ENCODE data around the gene RTN4RL2. TPM values are rescaled to one million over a fixed set of nuclear protein-coding genes. Genes with fewer than 3 reads are reported as not detected.
"Not testable (repeated sequence)": the region's sequence is repeated elsewhere in the genome, so short reads cannot be mapped to it uniquely, and the experiment has no call there.

The RTN4RL2 gene
- total RNA-seq, 4 donors from 2014 or later: 0.12 to 2.3 (median 0.27) TPM; not detected in 1

DNA sequence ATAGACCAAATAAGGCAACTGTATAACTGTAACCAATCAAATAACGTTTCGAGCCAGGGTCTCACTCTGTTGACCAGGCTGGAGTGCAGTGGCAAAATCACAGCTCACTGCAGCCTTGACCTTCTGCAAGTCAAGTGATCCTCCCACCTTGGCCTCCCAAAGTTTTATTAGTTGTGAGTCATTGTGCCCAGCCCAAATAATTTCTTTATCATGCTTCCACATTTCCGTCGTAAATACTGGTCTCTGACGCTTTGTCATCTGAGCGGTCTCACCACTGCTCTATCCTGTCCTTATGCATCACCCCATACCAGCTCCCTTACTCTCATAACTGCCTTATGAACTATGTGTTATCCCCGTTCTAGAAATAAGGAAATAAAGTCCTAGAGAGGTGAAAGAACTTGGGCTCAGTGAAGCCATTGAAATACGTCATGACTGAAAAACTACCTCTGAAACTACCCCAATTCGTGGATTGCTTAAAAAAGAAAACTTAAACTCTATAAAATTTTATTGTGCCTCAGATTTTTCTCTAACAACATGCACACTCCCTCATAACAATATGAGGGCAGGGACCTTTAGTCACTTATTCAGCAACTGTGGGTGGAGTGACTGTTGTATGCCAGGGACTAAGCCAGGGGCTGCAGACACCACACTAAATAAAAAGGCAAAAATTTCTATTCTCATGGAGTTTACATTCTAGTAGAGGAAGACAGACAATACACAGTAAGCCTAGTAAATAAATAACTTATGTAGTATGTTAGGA is 15.8 kb upstream of the RTN4RL2 start:
- H3K36me3 ChIP-seq: no peaks in the 10 kb centered on the region
- WGBS, 2 donors (ENCODE audit: low coverage in 1 of 2): 75 to 86% methylated on average over 9 of the region's 9 CpGs
- ATAC-seq: no peak
- no peak overlapping the region for H3K4me3 ChIP-seq
- no peak overlapping the region for H3K27ac ChIP-seq
- H3K9me3 ChIP-seq: no peaks in the 10 kb centered on the region
- no peaks in the 10 kb centered on the region for H3K4me1 ChIP-seq
- peaks cover 6% of the 10 kb centered on the region for H3K27me3 ChIP-seq
- TF ChIP-seq, protein P1, sequence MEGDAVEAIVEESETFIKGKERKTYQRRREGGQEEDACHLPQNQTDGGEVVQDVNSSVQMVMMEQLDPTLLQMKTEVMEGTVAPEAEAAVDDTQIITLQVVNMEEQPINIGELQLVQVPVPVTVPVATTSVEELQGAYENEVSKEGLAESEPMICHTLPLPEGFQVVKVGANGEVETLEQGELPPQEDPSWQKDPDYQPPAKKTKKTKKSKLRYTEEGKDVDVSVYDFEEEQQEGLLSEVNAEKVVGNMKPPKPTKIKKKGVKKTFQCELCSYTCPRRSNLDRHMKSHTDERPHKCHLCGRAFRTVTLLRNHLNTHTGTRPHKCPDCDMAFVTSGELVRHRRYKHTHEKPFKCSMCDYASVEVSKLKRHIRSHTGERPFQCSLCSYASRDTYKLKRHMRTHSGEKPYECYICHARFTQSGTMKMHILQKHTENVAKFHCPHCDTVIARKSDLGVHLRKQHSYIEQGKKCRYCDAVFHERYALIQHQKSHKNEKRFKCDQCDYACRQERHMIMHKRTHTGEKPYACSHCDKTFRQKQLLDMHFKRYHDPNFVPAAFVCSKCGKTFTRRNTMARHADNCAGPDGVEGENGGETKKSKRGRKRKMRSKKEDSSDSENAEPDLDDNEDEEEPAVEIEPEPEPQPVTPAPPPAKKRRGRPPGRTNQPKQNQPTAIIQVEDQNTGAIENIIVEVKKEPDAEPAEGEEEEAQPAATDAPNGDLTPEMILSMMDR (IDR thresholded peaks at IDR 0.05): no peak
- TF ChIP-seq EP300 (IDR thresholded peaks at IDR 0.05) (no peak), POLR2A (IDR thresholded peaks at IDR 0.05) (no peak)

DNA sequence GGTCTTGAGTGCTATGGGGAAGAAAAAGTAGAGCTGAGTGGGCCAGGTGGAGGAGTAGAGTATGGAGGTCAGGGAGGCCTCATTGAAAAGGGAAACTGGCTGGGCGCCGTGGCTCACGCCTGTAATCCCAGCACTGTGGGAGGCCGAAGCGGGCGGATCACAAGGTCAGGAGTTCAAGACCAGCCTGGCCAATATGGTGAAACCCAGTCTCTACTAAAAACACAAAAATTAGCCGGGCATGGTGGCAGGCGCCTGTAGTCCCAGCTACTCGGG is 15.3 kb upstream of the RTN4RL2 start:
- not testable (repeated sequence) for H3K9me3 ChIP-seq, H3K36me3 ChIP-seq, H3K27me3 ChIP-seq, H3K4me3 ChIP-seq, ATAC-seq, H3K27ac ChIP-seq, H3K4me1 ChIP-seq
- WGBS, 2 donors (ENCODE audit: low coverage in 1 of 2): 53 to 76% methylated on average over 5 to 6 of the region's 9 CpGs

DNA sequence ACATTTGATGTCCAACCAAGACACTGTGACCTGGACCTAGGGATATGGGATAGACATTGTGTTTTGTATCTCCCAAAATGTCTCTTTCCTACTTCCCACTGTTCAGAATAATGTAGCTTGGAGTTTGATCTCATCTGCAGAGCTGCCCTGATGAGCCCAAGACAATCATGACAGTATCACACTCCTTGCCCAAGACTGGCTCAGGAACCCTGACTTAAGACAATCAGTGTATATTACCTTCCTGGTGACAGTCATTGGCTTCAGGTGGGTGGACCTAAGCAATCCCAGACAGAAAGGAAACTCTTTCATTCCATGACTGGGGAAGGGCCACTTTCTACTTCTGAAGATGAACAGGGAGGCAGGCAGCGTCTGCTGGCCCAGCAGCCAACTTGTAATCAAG is 14.3 kb upstream of the RTN4RL2 start:
- H3K27me3 ChIP-seq: peaks cover 6% of the 10 kb centered on the region
- no peaks in the 10 kb centered on the region for H3K4me1 ChIP-seq
- no peak for ATAC-seq
- no peak for TF ChIP-seq POLR2AphosphoS5 (IDR thresholded peaks at IDR 0.05)
- TF ChIP-seq, protein P1 (IDR thresholded peaks at IDR 0.05): no peak
- no peak for TF ChIP-seq POLR2A (IDR thresholded peaks at IDR 0.05)
- no peak for TF ChIP-seq EP300 (IDR thresholded peaks at IDR 0.05)
- H3K4me3 ChIP-seq: no peak overlapping the region
- no peaks in the 10 kb centered on the region for H3K36me3 ChIP-seq
- no peak overlapping the region for H3K27ac ChIP-seq
- no CpG with 5 or more reads among the region's 1 CpG for WGBS, 2 donors (ENCODE audit: low coverage in 1 of 2)
- H3K9me3 ChIP-seq: no peaks in the 10 kb centered on the region

DNA sequence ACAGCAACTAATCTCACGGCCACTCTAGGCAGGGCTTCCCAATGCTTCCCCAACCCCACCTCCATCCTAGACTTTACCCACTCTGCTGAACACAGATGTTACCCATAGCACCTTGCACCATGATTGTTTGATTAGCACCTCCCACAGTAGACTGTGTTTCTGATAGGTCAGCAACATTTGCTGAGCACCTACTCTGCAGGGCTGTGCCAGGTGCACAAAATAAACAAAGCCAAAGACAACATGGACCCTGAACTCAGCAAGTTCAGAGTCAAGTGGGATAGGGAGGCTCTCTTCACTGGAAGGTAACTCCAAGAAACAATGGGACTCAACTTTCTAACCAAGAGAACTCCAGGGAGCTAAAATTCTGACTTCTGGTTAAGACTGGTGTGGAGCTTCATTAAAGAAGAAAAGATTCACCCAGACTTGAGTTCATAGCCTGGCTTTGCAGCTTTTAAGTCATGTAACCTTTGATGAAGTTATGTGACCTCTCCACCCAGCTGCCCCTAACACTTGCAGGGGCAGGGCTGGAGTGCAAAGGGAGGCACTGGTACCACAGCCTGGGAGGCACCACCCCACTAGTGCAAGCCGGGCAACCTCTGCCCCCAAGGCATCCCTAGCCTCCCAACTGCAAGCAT is 6.7 kb upstream of the RTN4RL2 start:
- H3K4me1 ChIP-seq: peaks cover 0 to 18% (median 12%) of the 10 kb centered on the region in 3 donors
- 45 to 73% methylated on average over 1 to 2 of the region's 2 CpGs for WGBS, 2 donors (ENCODE audit: low coverage in 1 of 2)
- H3K27me3 ChIP-seq: peaks cover 33% of the 10 kb centered on the region
- no peak for ATAC-seq
- no peak for TF ChIP-seq EP300 (IDR thresholded peaks at IDR 0.05)
- no peak for TF ChIP-seq POLR2AphosphoS5 (IDR thresholded peaks at IDR 0.05)
- TF ChIP-seq POLR2A (IDR thresholded peaks at IDR 0.05): no peak
- TF ChIP-seq, protein P1 (IDR thresholded peaks at IDR 0.05): no peak
- no peaks in the 10 kb centered on the region for H3K9me3 ChIP-seq
- H3K27ac ChIP-seq: no peak overlapping the region
- no peaks in the 10 kb centered on the region for H3K36me3 ChIP-seq
- no peak overlapping the region for H3K4me3 ChIP-seq

DNA sequence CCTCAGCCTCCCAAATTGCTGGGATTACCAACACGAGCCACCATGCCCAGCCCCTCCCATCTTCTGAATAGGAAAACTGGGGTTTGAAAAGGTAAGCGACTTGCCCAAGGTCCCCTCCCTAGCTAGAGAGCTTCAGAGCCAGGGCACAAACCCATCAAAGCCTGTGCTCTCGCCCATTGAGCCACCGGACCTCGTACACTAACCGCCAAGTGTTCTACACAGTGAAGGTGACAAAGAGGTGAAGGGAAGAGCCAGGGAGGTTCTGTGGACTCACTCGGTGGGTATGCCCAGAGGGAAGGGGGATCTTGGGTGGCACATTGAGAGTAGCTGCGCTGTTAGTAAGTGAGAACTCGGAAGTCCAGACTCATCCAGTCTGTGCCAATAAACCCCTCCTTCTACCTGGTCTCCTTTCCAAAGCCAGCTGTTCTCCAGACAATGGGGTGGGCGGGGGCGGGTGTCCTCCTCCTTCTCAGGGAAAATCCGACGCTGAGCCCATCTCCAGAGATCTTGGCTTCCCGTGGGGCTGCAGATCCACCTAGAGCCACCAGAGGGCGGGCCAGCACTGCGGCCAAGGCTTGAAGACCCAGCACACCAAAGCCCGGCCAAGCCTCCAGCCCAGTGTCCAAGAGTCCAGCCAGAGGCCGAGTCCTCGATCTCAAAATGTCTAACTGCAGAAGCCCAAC is 3.2 kb upstream of the RTN4RL2 start:
- Histone ChIP-seq H3K4me3 (no peak overlapping the region), H3K27me3 (peaks cover 67% of the 10 kb centered on the region)

More for the DNA sequence above, 3.2 kb upstream of the RTN4RL2 start:
- ATAC-seq: peak; percentile 83
- Histone ChIP-seq H3K9me3 (no peaks in the 10 kb centered on the region), H3K36me3 (no peaks in the 10 kb centered on the region), H3K4me1 (peaks cover 0 to 46% (median 27%) of the 10 kb centered on the region in 3 donors), H3K27ac (no peak overlapping the region)
- TF ChIP-seq, protein P1 (IDR thresholded peaks at IDR 0.05): peak; percentile 97 to 99 (median 98)
- TF ChIP-seq POLR2AphosphoS5 (IDR thresholded peaks at IDR 0.05) (no peak), POLR2A (IDR thresholded peaks at IDR 0.05) (no peak)
- WGBS, 2 donors (ENCODE audit: low coverage in 1 of 2): 6 to 22% methylated on average over 3 to 9 of the region's 19 CpGs

Data from gastroesophageal sphincter (tissue), 4 donors.